ENCODE measurements around the gene MT1E.

GRCh38 chr16:56669840-56670619 lies 44.4 kb downstream of the MT1E start:
- TF ChIP-seq ZBTB7A (tag by site-specific recombination; IDR thresholded peaks at IDR 0.05; ENCODE audit: low read depth) (no peak), PRDM10 (tag by site-specific recombination; IDR thresholded peaks at IDR 0.05) (no peak), SP3 (tag by site-specific recombination; IDR thresholded peaks at IDR 0.05) (no peak), ZNF792 (tag by site-specific recombination; IDR thresholded peaks at IDR 0.05) (no peak), YY1 (tag by site-specific recombination; IDR thresholded peaks at IDR 0.05) (no peak), REST (tag by site-specific recombination; IDR thresholded peaks at IDR 0.05) (no peak), CTCF (tag by site-specific recombination; IDR thresholded peaks at IDR 0.05) (no peak), ZNF580 (tag by site-specific recombination; IDR thresholded peaks at IDR 0.05) (no peak)

Data from HEK293 (cell line).